ENCODE data around the gene ATRIP. TPM values are rescaled to one million over a fixed set of nuclear protein-coding genes. Genes with fewer than 3 reads are reported as not detected.
A peak's percentile ranks its signal among the peaks of the same experiment; 100 is the strongest.

ATRIP gene
- total and polyA plus RNA-seq, 2 experiments from 2014 or later: 4.3 to 4.5 TPM

DNA sequence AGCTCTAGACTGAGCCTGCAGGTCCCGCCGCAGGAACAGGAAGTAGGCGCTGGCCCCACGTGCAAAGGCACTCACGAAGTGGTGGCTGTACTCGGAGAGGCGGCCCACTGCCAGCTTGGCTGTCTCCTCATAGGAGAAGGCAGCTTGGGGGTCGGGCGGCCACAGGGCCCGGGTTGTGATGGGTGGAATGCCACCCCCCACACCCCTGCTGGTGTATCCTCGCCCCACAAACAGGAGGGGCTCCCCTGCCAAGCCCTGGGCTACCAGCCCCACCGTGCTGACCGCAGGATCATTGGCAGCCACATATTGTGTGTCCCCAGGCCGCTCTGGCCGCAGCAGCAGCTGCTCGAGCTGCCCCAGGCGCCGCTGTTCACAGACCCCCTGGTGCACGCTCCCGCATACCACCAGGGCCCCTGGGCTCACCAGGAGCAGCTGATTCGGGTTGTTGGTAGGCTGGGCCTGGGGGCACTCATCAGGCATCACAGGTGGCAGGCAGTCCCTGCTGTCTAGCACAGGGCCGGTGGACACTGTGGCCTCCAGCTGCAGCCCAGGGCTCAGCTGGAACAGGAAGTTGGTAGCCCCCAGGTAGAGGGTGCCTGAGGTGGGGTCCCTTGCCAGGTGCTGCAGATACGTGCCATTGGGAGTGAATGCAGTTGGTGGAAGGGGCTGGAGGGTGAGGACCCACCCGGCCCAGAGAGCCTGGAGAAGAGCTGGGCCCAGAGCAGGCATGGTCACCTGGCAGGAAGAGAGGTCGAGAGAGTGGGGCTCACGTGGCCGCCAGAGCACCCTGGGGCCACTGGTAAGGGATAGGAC is 22.4 kb upstream of the ATRIP start:
- WGBS (ENCODE audit: low lambda C conversion rate, missing lambda C conversion rate): 93% methylated on average over 27 of the region's 27 CpGs
- no peak overlapping the region for H3K27ac ChIP-seq
- no peaks in the 10 kb centered on the region for H3K9me2 ChIP-seq (replicated peaks; ENCODE audit: insufficient read depth)
- H2AFZ ChIP-seq: no peak overlapping the region
- DNase-seq (ENCODE audit: low spot score): no peak
- H3K4me1 ChIP-seq (ENCODE audit: insufficient read depth): peaks cover 34% of the 10 kb centered on the region
- TF ChIP-seq, protein P1, sequence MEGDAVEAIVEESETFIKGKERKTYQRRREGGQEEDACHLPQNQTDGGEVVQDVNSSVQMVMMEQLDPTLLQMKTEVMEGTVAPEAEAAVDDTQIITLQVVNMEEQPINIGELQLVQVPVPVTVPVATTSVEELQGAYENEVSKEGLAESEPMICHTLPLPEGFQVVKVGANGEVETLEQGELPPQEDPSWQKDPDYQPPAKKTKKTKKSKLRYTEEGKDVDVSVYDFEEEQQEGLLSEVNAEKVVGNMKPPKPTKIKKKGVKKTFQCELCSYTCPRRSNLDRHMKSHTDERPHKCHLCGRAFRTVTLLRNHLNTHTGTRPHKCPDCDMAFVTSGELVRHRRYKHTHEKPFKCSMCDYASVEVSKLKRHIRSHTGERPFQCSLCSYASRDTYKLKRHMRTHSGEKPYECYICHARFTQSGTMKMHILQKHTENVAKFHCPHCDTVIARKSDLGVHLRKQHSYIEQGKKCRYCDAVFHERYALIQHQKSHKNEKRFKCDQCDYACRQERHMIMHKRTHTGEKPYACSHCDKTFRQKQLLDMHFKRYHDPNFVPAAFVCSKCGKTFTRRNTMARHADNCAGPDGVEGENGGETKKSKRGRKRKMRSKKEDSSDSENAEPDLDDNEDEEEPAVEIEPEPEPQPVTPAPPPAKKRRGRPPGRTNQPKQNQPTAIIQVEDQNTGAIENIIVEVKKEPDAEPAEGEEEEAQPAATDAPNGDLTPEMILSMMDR (IDR thresholded peaks at IDR 0.05; ENCODE audit: poor library complexity): no peak
- TF ChIP-seq EZH2phosphoT487 (IDR thresholded peaks at IDR 0.05; ENCODE audit: low read depth, severe bottlenecking, unreplicated experiment) (no peak), EZH2 (IDR thresholded peaks at IDR 0.05; ENCODE audit: borderline replicate concordance) (no peak)
- H3K4me2 ChIP-seq: no peak overlapping the region
- H3K9me3 ChIP-seq (ENCODE audit: low read depth): no peaks in the 10 kb centered on the region
- no peak overlapping the region for H3K4me3 ChIP-seq
- H3K36me3 ChIP-seq (replicated peaks; ENCODE audit: insufficient read depth, low read depth): no peaks in the 10 kb centered on the region
- H3K79me2 ChIP-seq: peaks cover 76% of the 10 kb centered on the region
- H3K27me3 ChIP-seq: no peaks in the 10 kb centered on the region
- H4K20me1 ChIP-seq (ENCODE audit: insufficient read depth, poor library complexity, severe bottlenecking): peaks cover 49% of the 10 kb centered on the region

- Histone ChIP-seq H3K4me1 (ENCODE audit: insufficient read depth) (peaks cover 38% of the 10 kb centered on the region), H4K20me1 (ENCODE audit: insufficient read depth, poor library complexity, severe bottlenecking) (peaks cover 49% of the 10 kb centered on the region), H3K27me3 (no peaks in the 10 kb centered on the region), H3K27ac (peak overlapping the region; percentile 51), H3K4me2 (peak overlapping the region; percentile 97), H3K79me2 (peaks cover 76% of the 10 kb centered on the region), H3K9me3 (ENCODE audit: low read depth) (no peaks in the 10 kb centered on the region), H3K4me3 (no peak overlapping the region), H3K9me2 (replicated peaks; ENCODE audit: insufficient read depth) (no peaks in the 10 kb centered on the region), H2AFZ (no peak overlapping the region), H3K36me3 (replicated peaks; ENCODE audit: insufficient read depth, low read depth) (no peaks in the 10 kb centered on the region)
- DNase-seq (ENCODE audit: low spot score): no peak
- TF ChIP-seq EZH2phosphoT487 (IDR thresholded peaks at IDR 0.05; ENCODE audit: low read depth, severe bottlenecking, unreplicated experiment) (no peak), EZH2 (IDR thresholded peaks at IDR 0.05; ENCODE audit: borderline replicate concordance) (no peak)
- TF ChIP-seq, protein P1 (IDR thresholded peaks at IDR 0.05; ENCODE audit: poor library complexity): no peak
- WGBS (ENCODE audit: low lambda C conversion rate, missing lambda C conversion rate): 47% methylated on average over 13 of the region's 13 CpGs
These were observed 21.2 kb upstream of the ATRIP start for GRCh38 chr3:48425281-48425812.

- WGBS (ENCODE audit: low lambda C conversion rate, missing lambda C conversion rate): 82% methylated on average over 10 of the region's 11 CpGs
- peaks cover 87% of the 10 kb centered on the region for H3K79me2 ChIP-seq
- peaks cover 49% of the 10 kb centered on the region for H4K20me1 ChIP-seq (ENCODE audit: insufficient read depth, poor library complexity, severe bottlenecking)
- no peaks in the 10 kb centered on the region for H3K36me3 ChIP-seq (replicated peaks; ENCODE audit: insufficient read depth, low read depth)
- H3K27ac ChIP-seq: peak overlapping the region; percentile 2
- peak overlapping the region; percentile 97 for H3K4me2 ChIP-seq
- H3K9me2 ChIP-seq (replicated peaks; ENCODE audit: insufficient read depth): no peaks in the 10 kb centered on the region
- no peak for DNase-seq (ENCODE audit: low spot score)
- H2AFZ ChIP-seq: no peak overlapping the region
- no peaks in the 10 kb centered on the region for H3K9me3 ChIP-seq (ENCODE audit: low read depth)
- H3K4me1 ChIP-seq (ENCODE audit: insufficient read depth): peaks cover 49% of the 10 kb centered on the region
- no peaks in the 10 kb centered on the region for H3K27me3 ChIP-seq
- no peak overlapping the region for H3K4me3 ChIP-seq
- TF ChIP-seq EZH2phosphoT487 (IDR thresholded peaks at IDR 0.05; ENCODE audit: low read depth, severe bottlenecking, unreplicated experiment): no peak
- TF ChIP-seq EZH2 (IDR thresholded peaks at IDR 0.05; ENCODE audit: borderline replicate concordance): no peak
- TF ChIP-seq, protein P1 (IDR thresholded peaks at IDR 0.05; ENCODE audit: poor library complexity): no peak
These were observed 20.1 kb upstream of the ATRIP start for GRCh38 chr3:48426401-48426909.
